Endodermal cell (in vitro differentiated cells): ENCODE results near the gene MIEF2. TPM values are rescaled to one million over a fixed set of nuclear protein-coding genes. Genes with fewer than 3 reads are reported as not detected.
A peak's percentile ranks its signal among the peaks of the same experiment; 100 is the strongest.

Source experiments
- DNase-seq: peaks from one replicate; pipeline ENCODE4 v3.0.0-alpha.2; 2017
- H3K27ac ChIP-seq: 2 replicates; pipeline ENCODE4 v1.5.1; 2013; ENCODE audit warnings: mild to moderate bottlenecking, low read depth, low read length, moderate library complexity
- H3K27me3 ChIP-seq: 2 replicates; pipeline ENCODE4 v1.6.1; 2013; ENCODE audit warnings: mild to moderate bottlenecking, low read length, moderate library complexity; ENCODE audit not compliant: insufficient read depth, control insufficient read depth, poor library complexity, severe bottlenecking
- H3K36me3 ChIP-seq: 2 replicates; pipeline ENCODE4 v1.7.0; 2013; ENCODE audit warnings: mild to moderate bottlenecking, low read length, moderate library complexity; ENCODE audit not compliant: control insufficient read depth, insufficient read depth
- H3K4me1 ChIP-seq: one replicate; pipeline ENCODE4 v1.7.0; 2013; ENCODE audit warnings: low read length; ENCODE audit not compliant: control insufficient read depth, insufficient read depth
- H3K4me3 ChIP-seq: 2 replicates; pipeline ENCODE4 v1.5.1; 2013; ENCODE audit warnings: mild to moderate bottlenecking, low read length, moderate library complexity
- H3K9ac ChIP-seq: 2 replicates; pipeline ENCODE4 v1.6.1; 2013; ENCODE audit warnings: mild to moderate bottlenecking, low read length, moderate library complexity; ENCODE audit not compliant: poor library complexity, severe bottlenecking; ENCODE audit errors: extremely low read depth
- H3K9me3 ChIP-seq: 2 replicates; pipeline ENCODE4 v1.6.1; 2013; ENCODE audit warnings: mild to moderate bottlenecking, low read length, moderate library complexity; ENCODE audit not compliant: control insufficient read depth
- H3K27ac Mint-ChIP-seq: 2 replicates; pipeline ENCODE4 v1.8.0; 2020; ENCODE audit warnings: mixed read lengths
- H3K27me3 Mint-ChIP-seq: 2 replicates; pipeline ENCODE4 v1.8.0; 2021; ENCODE audit warnings: mild to moderate bottlenecking, mixed read lengths; ENCODE audit not compliant: insufficient read depth
- H3K36me3 Mint-ChIP-seq: 2 replicates; pipeline ENCODE4 v1.8.0; 2020; ENCODE audit warnings: low read depth, mixed read lengths
- H3K4me1 Mint-ChIP-seq: 2 replicates; pipeline ENCODE4 v1.8.0; 2020; ENCODE audit warnings: mixed read lengths
- H3K4me3 Mint-ChIP-seq: 2 replicates; pipeline ENCODE4 v1.8.0; 2020; ENCODE audit warnings: mild to moderate bottlenecking, moderate library complexity, mixed read lengths
- H3K9me3 Mint-ChIP-seq: 2 replicates; pipeline ENCODE4 v1.8.0; 2020; ENCODE audit warnings: mild to moderate bottlenecking, mixed read lengths
- CTCF ChIP-seq: fragments of 200-600 bp; sonication (generic); conservative IDR thresholded peaks from 2 replicates; pipeline ENCODE4 v1.5.0; 2021; ENCODE audit warnings: antibody characterized with exemption, mild to moderate bottlenecking
- WGBS, 2 experiments: methylation state at CpG; one replicate each; pipeline versions ENCODE4 v1.1.5 to v1.1.7; 2013; ENCODE audit warnings: missing lambda C conversion rate in 2 of 2, mixed read lengths in 1 of 2; ENCODE audit not compliant: insufficient coverage in 1 of 2, insufficient read length in 1 of 2; 5-methylcytosine and 5-hydroxymethylcytosine counted together
- total RNA-seq, 2 donors: library from RNA; stranded (reverse); fragmentation: NEBNext Ultra II Directional in 1 of 2; extraction: Animal tissue kit (Norgen Biotek cat#: 25700) in 1 of 2; gene quantifications; 2 replicates in 1 of 2; 3 replicates in 1 of 2; pipeline ENCODE4 v1.2.1, GENCODE V29; 2021

Gene MIEF2
- total RNA-seq, 2 donors from 2014 or later: 15.3 to 19.6 TPM

GRCh38 chr17:18267366-18267765 is 6.9 kb downstream of the MIEF2 start:
- Histone ChIP-seq H3K36me3 (peaks cover 31% of the 10 kb centered on the region), H3K27me3 (no peaks in the 10 kb centered on the region), H3K4me1 (no peaks in the 10 kb centered on the region), H3K9me3 (no peaks in the 10 kb centered on the region), H3K27ac (no peak overlapping the region), H3K9ac (no peak overlapping the region), H3K4me3 (no peak overlapping the region)
- Mint-ChIP-seq H3K4me1 (peaks cover 10% of the 10 kb centered on the region), H3K27ac (peak overlapping the region; percentile 85), H3K36me3 (peaks cover 12% of the 10 kb centered on the region), H3K9me3 (no peaks in the 10 kb centered on the region), H3K4me3 (no peak overlapping the region), H3K27me3 (no peaks in the 10 kb centered on the region)
- 82 to 83% methylated on average over 9 to 10 of the region's 10 CpGs for WGBS, 2 experiments
- TF ChIP-seq CTCF: no peak
- peak; percentile 59 for DNase-seq

- Histone ChIP-seq H3K27me3 (no peaks in the 10 kb centered on the region), H3K9ac (no peak overlapping the region), H3K4me1 (no peaks in the 10 kb centered on the region), H3K9me3 (no peaks in the 10 kb centered on the region), H3K36me3 (peaks cover 32% of the 10 kb centered on the region), H3K4me3 (no peak overlapping the region), H3K27ac (no peak overlapping the region)
- Mint-ChIP-seq H3K36me3 (peaks cover 14% of the 10 kb centered on the region), H3K4me1 (peaks cover 10% of the 10 kb centered on the region), H3K4me3 (no peak overlapping the region), H3K9me3 (no peaks in the 10 kb centered on the region), H3K27me3 (no peaks in the 10 kb centered on the region), H3K27ac (peak overlapping the region; percentile 85)
- DNase-seq: peak; percentile 94
- 42 to 58% methylated on average over 11 to 14 of the region's 14 CpGs for whole genome bisulfite sequencing, 2 experiments
- TF ChIP-seq CTCF: no peak
Measured at GRCh38 chr17:18267927-18268711, 7.7 kb downstream of the MIEF2 start.

GRCh38 chr17:18270046-18270931 is 9.8 kb downstream of the MIEF2 start:
- H3K4me1 Mint-ChIP-seq: peaks cover 10% of the 10 kb centered on the region
- no peak for TF ChIP-seq CTCF
- no peak overlapping the region for H3K9ac ChIP-seq
- 91 to 92% methylated on average over 9 to 14 of the region's 14 CpGs for WGBS, 2 experiments
- H3K4me1 ChIP-seq: no peaks in the 10 kb centered on the region
- H3K27me3 ChIP-seq: no peaks in the 10 kb centered on the region
- H3K36me3 Mint-ChIP-seq: peaks cover 14% of the 10 kb centered on the region
- peak overlapping the region; percentile 66 for H3K27ac Mint-ChIP-seq
- H3K9me3 ChIP-seq: no peaks in the 10 kb centered on the region
- H3K9me3 Mint-ChIP-seq: no peaks in the 10 kb centered on the region
- DNase-seq: peak; percentile 51
- no peak overlapping the region for H3K27ac ChIP-seq
- H3K36me3 ChIP-seq: peaks cover 27% of the 10 kb centered on the region
- H3K4me3 Mint-ChIP-seq: no peak overlapping the region
- H3K27me3 Mint-ChIP-seq: no peaks in the 10 kb centered on the region
- no peak overlapping the region for H3K4me3 ChIP-seq
